Middle frontal gyrus (tissue), 1 donor: ENCODE data around the gene KIF19.
"Not testable (repeated sequence)": the region's sequence is repeated elsewhere in the genome, so short reads cannot be mapped to it uniquely, and the experiment has no call there.

ENCODE experiments used
- DNase-seq: peaks from one replicate; pipeline ENCODE4 v3.0.0-alpha.2; 2015; ENCODE audit warnings: low spot score; ENCODE audit errors: extremely low spot score

KIF19 gene, protein sequence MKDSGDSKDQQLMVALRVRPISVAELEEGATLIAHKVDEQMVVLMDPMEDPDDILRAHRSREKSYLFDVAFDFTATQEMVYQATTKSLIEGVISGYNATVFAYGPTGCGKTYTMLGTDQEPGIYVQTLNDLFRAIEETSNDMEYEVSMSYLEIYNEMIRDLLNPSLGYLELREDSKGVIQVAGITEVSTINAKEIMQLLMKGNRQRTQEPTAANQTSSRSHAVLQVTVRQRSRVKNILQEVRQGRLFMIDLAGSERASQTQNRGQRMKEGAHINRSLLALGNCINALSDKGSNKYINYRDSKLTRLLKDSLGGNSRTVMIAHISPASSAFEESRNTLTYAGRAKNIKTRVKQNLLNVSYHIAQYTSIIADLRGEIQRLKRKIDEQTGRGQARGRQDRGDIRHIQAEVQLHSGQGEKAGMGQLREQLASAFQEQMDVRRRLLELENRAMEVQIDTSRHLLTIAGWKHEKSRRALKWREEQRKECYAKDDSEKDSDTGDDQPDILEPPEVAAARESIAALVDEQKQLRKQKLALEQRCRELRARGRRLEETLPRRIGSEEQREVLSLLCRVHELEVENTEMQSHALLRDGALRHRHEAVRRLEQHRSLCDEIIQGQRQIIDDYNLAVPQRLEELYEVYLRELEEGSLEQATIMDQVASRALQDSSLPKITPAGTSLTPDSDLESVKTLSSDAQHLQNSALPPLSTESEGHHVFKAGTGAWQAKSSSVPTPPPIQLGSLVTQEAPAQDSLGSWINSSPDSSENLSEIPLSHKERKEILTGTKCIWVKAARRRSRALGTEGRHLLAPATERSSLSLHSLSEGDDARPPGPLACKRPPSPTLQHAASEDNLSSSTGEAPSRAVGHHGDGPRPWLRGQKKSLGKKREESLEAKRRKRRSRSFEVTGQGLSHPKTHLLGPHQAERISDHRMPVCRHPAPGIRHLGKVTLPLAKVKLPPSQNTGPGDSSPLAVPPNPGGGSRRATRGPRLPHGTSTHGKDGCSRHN

DNA sequence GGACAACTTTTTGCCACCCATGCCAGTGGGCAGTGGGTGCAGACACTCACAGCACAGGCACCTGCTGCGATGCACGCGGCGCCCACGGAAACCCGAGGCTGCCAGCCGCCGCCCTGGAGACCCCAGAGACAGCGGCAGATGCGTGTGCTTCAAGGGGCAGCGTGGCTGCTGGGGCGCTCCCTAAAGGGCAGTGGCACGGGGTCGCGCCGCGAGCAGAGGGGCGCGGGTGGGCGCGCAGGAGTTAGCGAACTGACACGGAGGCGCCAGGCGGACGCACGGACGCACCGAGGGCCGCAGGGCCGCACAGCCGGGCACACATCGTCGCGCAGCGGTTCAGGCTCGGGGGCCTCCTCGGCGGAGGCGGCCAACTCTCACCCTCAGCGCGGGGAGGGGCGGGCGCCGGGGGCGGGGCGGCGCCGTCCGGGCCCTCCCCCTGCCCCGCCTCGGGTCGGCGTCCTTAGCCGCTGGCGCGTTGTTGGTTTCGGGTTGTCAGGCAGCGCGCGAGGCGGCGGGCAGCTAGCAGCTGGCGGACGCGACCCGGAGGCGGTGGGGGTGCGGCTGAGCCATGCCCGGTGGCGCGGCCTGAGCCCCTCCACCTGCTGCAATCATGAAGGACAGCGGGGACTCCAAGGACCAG, at the start of gene KIF19:
Gene KIF19, plus strand, starts transcription at position 484 of the 637 bp plus-strand sequence. Its CDS starts 124 bp downstream, at position 608.
- DNase-seq = no peak

DNA sequence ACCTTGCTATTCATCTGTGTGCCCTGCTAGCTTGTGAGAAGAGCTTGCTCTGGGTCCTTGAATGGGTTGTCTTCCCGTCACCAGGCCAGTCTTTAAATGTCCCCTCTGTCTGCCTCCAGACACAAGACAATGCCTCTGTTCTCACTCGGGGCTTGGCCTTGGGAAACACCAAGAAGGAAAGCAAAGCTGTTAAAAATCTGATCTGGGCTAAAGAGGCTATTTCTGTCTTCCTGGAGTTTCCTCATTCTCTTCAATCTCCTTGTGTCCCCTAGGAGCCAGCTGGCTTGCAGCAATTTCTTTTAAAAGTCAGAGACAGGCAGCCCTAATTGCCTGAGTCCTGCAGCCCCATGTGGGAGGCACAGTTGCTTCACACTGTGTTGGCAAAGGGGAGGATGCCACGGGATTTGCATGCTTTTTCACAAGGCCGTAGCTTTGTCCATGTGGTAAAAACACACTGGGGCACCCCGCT, 49.5 kb upstream of the KIF19 start:
- peak; percentile 29 for DNase-seq

DNA sequence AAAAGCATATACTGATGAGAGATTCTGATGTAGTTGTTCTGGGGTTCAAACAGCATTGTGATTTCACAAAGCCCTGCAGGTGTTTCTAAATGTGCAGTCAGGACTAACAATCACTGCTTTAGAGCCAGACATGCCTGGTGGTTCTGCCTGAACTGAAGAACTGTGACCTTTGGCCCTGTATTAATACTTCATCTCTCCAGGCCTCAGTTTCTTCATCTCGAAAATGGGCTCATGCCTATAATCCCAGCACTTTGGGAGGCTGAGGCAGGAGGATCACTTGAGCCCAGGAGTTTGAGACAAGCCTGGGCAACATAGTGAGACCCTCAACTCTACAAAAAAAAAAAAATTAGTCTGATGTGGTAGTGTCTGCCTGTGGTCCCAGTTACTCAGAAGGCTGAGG, 48.1 kb upstream of the KIF19 start:
- DNase-seq = no peak

DNA sequence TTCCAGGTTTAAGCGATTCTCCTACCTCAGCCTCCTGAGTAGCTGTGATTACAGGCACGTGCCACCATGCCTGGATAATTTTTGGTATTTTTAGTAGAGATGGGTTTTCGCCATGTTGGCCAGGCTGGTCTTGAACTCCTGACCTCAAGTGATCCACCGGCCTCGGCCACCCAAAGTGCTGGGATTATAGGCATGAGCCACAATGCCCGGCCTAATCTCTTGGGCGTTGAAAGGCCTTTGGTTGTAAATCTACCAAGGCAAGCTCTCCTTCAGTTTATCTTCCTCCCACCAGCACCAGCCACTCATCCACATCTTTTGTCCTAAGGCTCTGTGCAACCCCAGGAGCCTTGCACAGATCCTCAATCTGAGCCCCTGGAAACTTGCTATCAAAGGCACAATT, 46.4 kb upstream of the KIF19 start:
- DNase-seq = not testable (repeated sequence)

DNA sequence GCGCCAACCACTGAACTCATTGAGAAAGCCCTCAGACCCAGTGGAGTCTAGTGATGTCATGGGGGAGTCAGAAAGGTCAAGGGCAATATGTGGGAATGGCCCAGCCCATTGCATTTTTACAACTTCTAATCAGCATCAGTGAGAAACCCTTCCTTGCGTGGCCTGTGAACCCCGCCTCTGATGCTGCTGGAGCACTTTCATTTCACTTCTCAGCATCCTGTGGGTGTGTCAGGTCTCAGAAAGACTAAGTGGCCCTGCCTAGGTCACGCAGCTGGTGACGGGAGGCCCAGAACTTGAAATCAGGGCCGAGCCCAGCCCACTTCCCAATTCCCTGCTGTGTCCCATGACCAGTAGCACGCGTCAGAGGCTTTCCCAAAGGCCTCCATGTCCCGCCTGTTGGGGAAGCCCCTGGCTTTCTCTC, 45.9 kb upstream of the KIF19 start:
- no peak for DNase-seq

DNA sequence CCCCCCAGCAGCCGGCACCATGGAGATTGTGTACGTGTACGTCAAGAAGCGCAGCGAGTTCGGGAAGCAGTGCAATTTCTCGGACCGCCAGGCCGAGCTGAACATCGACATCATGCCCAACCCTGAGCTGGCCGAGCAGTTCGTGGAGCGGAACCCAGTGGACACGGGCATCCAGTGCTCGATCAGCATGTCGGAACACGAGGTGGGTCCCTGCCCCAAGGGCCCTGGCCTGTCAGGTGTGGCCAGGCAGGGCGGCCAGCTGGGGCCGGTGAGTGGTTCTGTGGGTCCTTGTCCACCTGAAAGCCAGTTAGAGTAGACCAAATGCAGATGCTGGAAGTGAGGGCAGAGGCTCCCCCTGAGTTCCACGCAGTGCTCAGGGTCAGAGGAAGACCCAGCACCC, 44.2 kb upstream of the KIF19 start:
- no peak for DNase-seq

DNA sequence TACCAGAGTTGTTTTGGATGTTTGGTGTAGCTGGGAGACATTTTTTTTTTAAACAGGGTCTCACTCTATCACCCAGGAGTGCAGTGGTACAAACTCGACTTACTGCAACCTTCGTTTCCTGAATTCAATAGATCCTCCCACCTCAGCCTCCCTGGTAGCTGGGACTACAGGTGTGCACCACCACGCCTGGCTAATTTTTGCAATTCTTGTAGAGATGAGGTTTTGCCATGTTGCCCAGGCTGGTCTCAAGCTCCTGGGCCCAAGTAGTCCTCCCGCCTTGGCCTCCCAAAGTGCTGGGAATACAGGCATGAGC, 43.8 kb upstream of the KIF19 start:
- DNase-seq = not testable (repeated sequence)

DNA sequence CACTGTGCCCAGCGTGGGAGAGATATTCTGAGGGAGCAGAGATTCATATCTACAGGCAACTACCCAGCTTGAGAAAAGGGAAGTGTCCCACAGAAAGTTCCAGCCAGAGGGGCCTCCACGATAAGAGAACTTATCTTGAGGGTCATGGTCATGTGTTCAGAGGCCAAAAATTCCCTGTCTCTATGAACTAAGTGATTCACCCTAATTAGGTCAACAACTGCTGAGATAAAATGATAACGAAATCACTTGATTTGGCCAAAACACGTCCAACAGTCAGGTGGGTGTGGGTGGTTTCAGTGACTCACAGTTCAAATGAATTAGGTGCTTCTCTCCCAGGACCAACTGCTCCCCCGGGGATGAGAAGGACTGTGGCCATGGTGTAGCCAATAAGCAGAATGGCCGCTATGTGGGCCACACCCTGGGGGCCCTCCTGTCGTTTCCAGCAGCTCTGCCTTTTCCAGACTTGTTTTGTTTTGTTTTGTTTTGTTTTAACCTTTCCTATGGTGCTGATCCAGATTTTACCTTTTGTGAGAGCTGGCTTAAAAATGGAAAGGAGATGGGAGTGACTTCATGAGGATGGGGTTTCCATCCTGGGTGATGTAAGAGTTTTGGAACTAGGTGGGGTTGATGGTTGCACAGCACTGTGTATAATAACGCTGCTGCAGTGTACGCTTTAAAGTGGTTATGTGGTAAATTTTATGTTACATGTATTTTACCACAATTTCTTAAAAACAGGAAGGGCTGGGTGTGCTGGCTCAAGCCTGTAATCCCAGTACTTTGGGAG, 43.2 kb upstream of the KIF19 start:
- DNase-seq = no peak

DNA sequence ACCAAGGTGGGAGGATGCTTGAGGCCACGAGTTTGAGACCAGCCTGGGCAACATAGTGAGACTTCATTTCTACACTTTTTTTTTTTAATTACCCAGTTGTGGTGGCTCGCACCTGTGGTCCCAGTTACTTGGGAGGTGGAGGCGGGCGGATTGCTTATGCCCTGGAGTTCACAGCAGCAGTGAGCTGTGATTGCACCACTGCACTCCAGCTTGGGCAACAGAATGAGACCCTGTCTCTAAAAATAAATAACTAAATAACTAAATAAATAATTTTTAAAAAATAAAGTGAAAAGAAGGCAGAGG, 42.7 kb upstream of the KIF19 start:
- no peak for DNase-seq

DNA sequence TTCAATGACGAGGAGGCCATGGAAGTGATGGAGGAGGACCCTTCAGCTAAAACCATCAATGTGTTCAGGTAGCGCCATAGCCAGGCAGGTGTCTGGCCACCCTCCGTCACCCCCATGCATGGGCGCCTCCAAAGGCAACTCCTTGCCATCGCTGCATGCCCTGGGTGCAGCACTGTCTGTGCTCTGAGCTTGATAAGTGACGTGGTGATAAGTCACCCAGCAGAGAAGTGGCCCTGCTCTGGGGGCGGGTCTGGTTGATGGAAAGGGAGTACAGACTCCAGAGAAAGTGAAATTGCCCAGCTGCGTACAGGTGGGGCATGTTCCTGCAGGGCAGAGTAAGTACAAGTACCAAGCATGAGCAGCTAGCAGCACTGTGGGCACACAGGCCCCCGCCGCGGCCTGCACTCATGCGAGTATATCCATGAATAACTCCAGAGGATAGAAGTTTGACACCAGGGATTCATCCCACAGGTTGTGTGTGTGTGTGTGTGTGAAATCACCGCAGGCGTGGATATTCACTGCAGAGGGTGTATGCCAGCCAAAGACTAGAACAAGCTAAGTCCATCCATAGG, 38.9 kb upstream of the KIF19 start:
- no peak for DNase-seq

DNA sequence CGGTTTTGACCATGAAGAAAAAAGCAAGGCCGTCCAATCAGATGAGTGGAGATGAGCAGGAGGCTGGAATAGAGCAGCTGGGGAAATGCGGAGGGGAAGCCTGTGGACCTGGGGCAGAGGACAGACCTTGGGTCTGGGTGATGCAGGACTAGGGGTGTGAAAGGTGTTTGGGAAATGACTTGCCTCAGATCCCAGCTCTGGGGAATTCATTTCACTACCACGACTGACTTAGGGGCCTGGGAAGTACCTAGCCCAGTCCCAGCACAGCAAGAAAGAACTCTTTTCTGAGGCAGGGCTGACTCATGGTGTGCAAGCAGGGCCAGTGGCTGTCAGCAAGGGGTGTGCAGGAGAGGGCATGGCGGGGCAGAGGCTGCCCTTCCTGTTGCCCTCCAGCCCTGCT, 37.2 kb upstream of the KIF19 start:
- DNase-seq = no peak

DNA sequence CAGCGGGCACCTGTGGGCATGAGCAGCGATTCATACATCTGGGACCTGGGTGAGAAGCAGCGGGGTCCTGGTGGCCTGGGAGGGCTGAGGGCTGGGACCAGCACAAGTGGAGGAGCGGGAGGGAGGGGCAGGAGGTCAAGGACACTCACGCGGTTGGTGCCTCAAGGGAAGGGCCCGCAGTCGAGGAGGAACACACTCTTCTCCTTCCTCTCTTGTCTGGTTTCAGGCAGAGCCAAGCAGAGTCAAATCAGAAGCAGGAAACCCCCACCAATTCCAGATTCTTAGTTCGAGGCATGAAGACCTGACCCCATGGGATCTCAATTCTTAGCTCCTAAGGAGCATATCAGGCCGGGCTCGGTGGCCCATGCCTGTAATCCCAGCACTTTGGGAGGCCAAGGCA, 36.3 kb upstream of the KIF19 start:
- no peak for DNase-seq

DNA sequence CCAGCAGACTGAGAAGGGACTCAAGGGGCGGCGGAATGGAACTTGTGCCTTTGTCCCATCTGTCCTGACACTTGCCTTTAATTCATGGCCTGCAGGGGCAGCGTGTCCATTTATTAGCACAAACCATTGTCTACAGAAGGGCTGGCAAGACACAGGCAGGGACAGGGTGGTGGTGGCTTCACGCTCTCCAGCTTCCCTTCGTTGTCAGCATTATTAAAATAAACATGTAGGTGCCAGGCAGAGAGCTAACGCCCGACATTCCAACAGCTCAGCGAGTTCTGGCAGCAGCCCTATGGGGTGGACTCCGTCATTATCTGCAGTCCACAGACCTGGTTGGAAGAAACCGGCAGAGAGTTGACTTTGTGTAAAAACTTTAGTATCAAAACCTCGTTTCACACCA, 35.7 kb upstream of the KIF19 start:
- no peak for DNase-seq

DNA sequence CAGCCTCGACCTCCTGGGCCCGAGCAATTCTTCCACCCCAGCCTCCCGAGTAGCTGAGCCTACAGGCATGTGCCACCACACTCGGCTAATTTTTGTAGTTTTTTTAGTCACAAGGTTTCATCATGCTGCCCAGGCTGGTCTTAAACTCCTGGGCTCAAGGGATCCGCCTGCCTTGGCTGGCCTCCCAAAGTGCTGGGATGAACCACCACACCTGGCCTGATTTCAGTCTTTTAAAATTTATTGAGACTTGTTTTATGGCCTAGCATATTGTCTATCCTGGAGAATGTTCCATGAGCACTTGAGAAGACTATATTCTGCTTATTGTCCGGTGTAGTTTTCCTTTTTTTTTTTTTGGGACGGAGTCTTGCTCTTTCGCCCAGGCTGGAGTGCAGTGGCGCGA, 33.5 kb upstream of the KIF19 start:
- DNase-seq = no peak

DNA sequence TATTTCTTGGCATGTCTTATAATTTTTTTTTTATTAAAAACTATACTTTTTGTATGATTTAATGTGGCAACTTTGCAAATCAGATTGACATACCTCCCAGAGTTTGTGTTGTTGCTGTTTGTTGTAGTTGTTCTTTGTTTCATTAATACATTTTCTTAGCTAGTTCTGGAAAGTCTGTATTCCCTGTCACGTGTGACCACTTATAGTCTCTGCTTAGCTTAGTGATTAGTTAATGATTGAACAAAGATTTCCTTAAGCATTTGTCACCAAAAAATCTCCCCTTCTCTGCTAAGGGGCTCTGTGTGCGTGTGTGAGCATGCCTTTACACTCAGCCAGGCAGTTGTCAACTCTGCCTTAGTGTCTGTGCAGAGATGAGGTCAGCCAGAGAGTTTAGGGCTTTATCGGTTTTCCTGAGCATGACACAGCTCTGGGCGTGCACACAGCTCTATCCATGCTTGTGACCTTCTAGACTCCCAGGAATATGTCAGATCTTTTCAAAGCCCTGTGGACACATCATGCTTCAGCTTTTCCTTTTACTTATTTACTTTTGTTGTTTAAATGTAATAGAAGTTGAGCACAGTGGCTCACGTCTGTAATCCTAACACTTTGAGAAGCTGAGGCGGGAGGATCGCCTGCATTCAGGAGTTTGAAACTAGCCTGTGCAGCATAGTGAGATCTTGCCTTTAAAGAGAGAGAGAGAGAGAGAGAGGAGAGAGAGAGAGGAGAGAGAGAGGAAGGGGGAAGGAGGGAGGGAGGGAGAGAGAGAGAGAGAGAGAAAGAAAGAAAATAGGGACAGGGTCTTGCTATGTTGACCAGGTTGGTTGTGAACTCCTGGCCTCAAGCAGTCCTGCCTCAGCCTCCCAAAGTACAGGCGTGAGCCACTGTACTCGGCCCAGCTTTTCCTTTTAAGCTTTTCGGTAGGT, 30.1 kb upstream of the KIF19 start:
- no peak for DNase-seq

DNA sequence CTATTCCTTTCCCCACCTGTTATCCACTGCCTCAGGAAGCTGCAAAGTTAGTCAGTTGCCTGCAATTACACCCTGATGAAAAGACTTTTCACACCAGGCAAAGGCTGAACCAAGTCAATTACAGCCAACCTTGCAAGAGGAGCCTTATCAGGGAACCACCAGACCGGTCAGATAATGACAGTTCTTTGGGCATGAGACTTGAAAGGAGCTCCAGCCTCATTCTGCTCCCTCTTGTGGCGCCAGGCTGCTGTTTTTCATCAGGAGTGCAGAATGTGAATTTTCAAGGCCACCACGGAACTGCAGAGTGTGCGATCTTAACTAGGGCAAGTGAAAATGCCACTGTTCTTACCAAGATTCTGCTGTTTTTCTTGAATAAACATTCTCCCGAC, 29.5 kb upstream of the KIF19 start:
- DNase-seq = peak; percentile 69

DNA sequence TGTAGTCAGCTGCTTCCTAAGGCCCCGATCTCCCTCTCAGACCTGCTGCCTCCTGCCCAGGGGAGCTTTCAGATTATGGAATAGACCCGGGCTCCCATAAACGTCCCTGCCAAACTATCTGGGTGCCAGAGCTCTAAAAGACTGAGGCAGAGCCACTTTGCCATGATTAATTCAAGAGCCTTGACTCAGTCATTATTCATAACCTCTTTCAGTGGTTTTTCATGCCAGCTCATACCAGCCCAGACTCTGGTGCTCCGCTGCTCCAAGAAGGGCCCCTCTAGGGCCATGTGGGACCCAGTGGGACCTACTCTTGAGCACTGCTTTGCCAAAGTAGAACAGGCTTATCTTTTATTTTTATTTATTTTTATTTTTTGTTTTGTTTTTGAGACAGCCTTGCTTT, 28.1 kb upstream of the KIF19 start:
- no peak for DNase-seq

DNA sequence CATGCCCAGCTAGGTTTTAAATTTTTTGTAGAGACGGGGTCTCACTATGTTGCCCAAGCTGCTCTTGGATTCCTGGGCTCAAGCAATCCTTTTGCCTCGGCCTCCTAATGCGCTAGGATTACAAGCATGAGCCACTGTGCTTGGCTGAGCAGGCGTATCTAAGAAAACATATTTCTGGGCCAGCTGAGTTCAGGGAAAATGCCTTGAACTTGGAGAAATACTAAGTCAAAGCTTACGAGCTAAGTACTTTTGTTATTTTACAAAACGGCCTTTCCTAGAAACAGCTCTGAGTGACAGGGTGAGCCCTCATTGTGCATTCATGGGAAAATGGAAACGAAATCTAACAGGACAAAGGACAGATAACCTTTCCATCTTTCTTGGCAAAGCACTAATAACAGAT, 27.2 kb upstream of the KIF19 start:
- DNase-seq = no peak

DNA sequence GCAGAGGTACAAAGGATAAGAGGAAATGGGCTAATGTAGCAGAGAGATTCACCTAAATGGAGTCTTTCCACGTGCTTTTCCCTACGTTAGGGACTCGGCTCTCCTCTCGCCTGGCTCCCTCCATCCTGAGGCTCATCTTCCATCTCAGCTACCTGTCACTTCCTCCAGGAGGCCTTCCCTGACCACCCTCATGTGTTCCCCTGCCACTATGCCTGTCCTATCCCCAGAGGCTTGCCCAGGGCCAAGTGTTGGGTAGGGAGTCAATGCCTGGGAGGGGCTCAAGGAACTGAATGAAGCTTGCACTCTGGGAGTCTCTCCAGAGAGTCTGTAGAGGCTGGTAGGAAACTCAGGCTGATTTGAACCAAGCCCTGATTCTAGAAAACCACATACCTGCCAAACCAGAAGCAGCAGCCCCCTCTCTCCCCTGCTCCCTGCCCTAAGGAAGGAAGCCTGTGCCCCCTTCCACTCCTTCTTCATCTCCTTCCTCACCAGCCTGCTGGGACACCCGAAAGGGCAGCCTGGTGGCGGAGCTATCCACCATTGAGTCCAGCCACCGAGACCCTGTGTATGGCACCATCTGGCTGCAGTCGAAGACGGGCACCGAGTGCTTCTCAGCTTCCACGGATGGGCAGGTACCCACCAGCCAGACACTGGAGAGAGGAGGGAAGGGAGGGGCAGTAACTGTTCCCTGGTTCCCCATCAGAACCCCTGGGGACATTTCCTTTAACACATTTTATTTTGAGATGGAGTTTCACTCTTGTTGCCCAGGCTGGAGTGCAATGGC, 26.6 kb upstream of the KIF19 start:
- DNase-seq = no peak
